Measurements from ENCODE around the gene EXOC3L4. TPM values are rescaled to one million over a fixed set of nuclear protein-coding genes. Genes with fewer than 3 reads are reported as not detected.
"Not testable (repeated sequence)": the region's sequence is repeated elsewhere in the genome, so short reads cannot be mapped to it uniquely, and the experiment has no call there.

Gene EXOC3L4
- total RNA-seq, 1 donor from 2014 or later = not detected

GRCh38 chr14:103134919-103135318 is 40.4 kb downstream of the EXOC3L4 start:
- DNase-seq = no peak

GRCh38 chr14:103135333-103136260 is 41.1 kb downstream of the EXOC3L4 start:
- no peak for DNase-seq

- DNase-seq = peak; percentile 19
Observed at GRCh38 chr14:103136388-103137271, 42.1 kb downstream of the EXOC3L4 start.

- no peak for DNase-seq
Observed at GRCh38 chr14:103137689-103138300, 43.3 kb downstream of the EXOC3L4 start.

GRCh38 chr14:103138301-103139131 is 44.0 kb downstream of the EXOC3L4 start:
- no peak for DNase-seq

GRCh38 chr14:103139132-103140025 is 44.9 kb downstream of the EXOC3L4 start:
- no peak for DNase-seq

GRCh38 chr14:103140316-103141109 is 46.0 kb downstream of the EXOC3L4 start:
- DNase-seq = no peak

- DNase-seq = peak; percentile 78
Observed at GRCh38 chr14:103141117-103141796, 46.7 kb downstream of the EXOC3L4 start.

- no peak for DNase-seq
Observed at GRCh38 chr14:103142026-103142425, 47.5 kb downstream of the EXOC3L4 start.

GRCh38 chr14:103142721-103143302 is 48.3 kb downstream of the EXOC3L4 start:
- no peak for DNase-seq

- no peak for DNase-seq
Observed at GRCh38 chr14:103143506-103143905, 49.0 kb downstream of the EXOC3L4 start.

GRCh38 chr14:103144085-103144484 is 49.6 kb downstream of the EXOC3L4 start:
- no peak for DNase-seq

GRCh38 chr14:103146141-103146709 is 51.7 kb downstream of the EXOC3L4 start:
- no peak for DNase-seq

GRCh38 chr14:103149351-103150237 is 55.1 kb downstream of the EXOC3L4 start:
- no peak for DNase-seq

- DNase-seq = no peak
Observed at GRCh38 chr14:103151270-103151945, 56.9 kb downstream of the EXOC3L4 start.

GRCh38 chr14:103155010-103155409 is 60.5 kb downstream of the EXOC3L4 start:
- no peak for DNase-seq

GRCh38 chr14:103155416-103155815 is 60.9 kb downstream of the EXOC3L4 start:
- DNase-seq = not testable (repeated sequence)
